Activated CD4-positive, alpha-beta T cell treated with anti-CD3 and anti-CD28 coated beads for 48 hours (primary cell): ENCODE data around the gene GNG14.
A peak's percentile ranks its signal among the peaks of the same experiment; 100 is the strongest.

Experiments
- DNase-seq: peaks from one replicate; pipeline ENCODE4 v3.0.0-alpha.2; 2020

GNG14 gene

DNA sequence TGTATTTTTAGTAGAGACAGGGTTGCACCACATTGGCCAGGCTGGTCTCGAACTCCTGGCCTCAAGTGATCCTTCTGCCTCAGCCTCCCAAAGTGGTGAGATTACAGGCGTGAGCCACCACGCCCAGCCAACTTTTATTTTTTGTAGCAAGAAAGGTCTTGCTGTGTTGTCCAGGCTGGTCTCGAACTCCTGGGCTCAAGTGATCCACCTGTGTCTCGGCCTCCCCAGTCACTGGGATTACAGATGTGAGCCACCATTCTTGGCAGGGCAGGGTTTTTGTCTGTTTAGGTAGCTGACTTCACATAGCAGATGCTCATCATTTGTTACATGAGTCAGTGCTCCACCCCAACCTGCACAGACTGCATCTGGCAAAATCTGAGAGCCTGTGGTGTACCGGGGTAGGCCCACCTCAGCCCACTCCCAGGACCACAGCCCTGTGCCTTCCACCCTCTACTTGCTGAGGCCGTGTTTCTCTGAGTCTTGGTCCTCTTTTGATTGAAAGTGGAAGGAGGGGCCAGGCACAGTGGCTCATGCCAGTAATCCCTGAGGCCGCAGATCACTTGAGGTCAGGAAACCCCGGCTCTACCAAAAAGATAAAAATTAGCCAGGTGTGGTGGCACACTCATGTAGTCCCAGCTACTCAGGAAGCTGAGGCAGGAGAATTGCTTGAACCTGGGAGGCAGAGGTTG is 40.1 kb downstream of the GNG14 start:
- no peak for DNase-seq

GRCh38 chr19:12730064-12730463 is 42.3 kb downstream of the GNG14 start:
- DNase-seq = no peak

DNA sequence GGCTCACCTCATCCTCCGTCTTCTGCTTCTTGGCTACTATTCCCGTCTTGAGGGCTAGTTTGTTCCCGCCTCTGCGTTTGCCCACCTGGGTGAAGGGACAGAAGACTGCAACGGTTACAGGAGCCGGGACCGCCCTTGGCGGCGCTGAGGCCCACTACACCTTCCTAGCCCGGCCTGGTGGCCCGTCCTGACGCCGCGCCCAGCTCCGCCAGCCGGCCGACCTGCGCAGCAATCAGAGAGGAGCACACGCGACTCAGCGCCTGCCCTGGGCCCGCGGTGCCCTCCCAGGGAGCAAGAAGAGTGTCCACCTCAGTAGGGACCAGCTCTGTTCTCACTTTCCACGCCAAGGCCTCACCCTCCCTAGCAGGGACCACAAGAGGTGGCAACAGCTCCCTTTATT is 43.5 kb downstream of the GNG14 start:
- no peak for DNase-seq

GRCh38 chr19:12733369-12734214 is 45.8 kb downstream of the GNG14 start:
- DNase-seq = peak; percentile 77

- peak; percentile 87 for DNase-seq
Measured at GRCh38 chr19:12736995-12737834, 49.4 kb downstream of the GNG14 start, which contains the start of gene GET3. TSS of gene GET3 (plus strand) at chr19:12737497. CDS start at chr19:12737506, 9 bp downstream.

- DNase-seq = no peak
Measured at GRCh38 chr19:12737835-12738351, 50.1 kb downstream of the GNG14 start.
